H9 (cell line): Measurements from ENCODE around the gene MIPOL1. TPM values are rescaled to one million over a fixed set of nuclear protein-coding genes. Genes with fewer than 3 reads are reported as not detected.

ENCODE experiments used
- DNase-seq: peaks from one replicate; pipeline ENCODE4 v3.0.0-alpha.2; 2017
- H2AFZ ChIP-seq: one replicate; pipeline ENCODE4 v1.6.1; 2013; ENCODE audit warnings: mild to moderate bottlenecking, low read length, control low read depth, moderate library complexity
- H2AK5ac ChIP-seq: 2 replicates; pipeline ENCODE4 v1.6.1; 2013; ENCODE audit warnings: low read length, control low read depth, mixed read lengths; ENCODE audit not compliant: insufficient read length
- H2BK120ac ChIP-seq: one replicate; pipeline ENCODE4 v1.6.1; 2013; ENCODE audit warnings: low read depth, mild to moderate bottlenecking, low read length, control low read depth, inconsistent platforms; ENCODE audit not compliant: poor library complexity, severe bottlenecking
- H2BK12ac ChIP-seq: 2 replicates; pipeline ENCODE4 v1.6.1; 2013; ENCODE audit warnings: low read length, control low read depth, mixed read lengths, low read depth; ENCODE audit not compliant: insufficient read length
- H2BK15ac ChIP-seq: 2 replicates; pipeline ENCODE4 v1.6.1; 2013; ENCODE audit warnings: low read depth, low read length, control low read depth
- H2BK20ac ChIP-seq: one replicate; pipeline ENCODE4 v1.6.1; 2013; ENCODE audit warnings: low read depth, mild to moderate bottlenecking, low read length, control low read depth, inconsistent platforms; ENCODE audit not compliant: poor library complexity, severe bottlenecking
- H2BK5ac ChIP-seq: 2 replicates; pipeline ENCODE4 v1.6.1; 2013; ENCODE audit warnings: low read length, control low read depth, mixed read lengths; ENCODE audit not compliant: insufficient read length
- H3K14ac ChIP-seq: 2 replicates; pipeline ENCODE4 v1.6.1; 2013; ENCODE audit warnings: low read length, control low read depth; ENCODE audit not compliant: insufficient read depth
- H3K18ac ChIP-seq: 2 replicates; pipeline ENCODE4 v1.6.1; 2013; ENCODE audit warnings: low read depth, mild to moderate bottlenecking, mixed read lengths, low read length, control low read depth; ENCODE audit not compliant: insufficient read length
- H3K23ac ChIP-seq: 2 replicates; pipeline ENCODE4 v1.6.1; 2013; ENCODE audit warnings: low read length, control low read depth, mixed read lengths, low read depth; ENCODE audit not compliant: insufficient read length
- H3K23me2 ChIP-seq: 2 replicates; pipeline ENCODE4 v1.6.1; 2013; ENCODE audit warnings: low read depth, mild to moderate bottlenecking, mixed read lengths, low read length, control low read depth; ENCODE audit not compliant: insufficient read length, poor library complexity, severe bottlenecking
- H3K27ac ChIP-seq: 2 replicates; pipeline ENCODE4 v1.5.1; 2013; ENCODE audit warnings: low read length, control low read depth, mixed read lengths, low read depth; ENCODE audit not compliant: insufficient read length
- H3K27me3 ChIP-seq: 2 replicates; pipeline ENCODE4 v1.6.1; 2013; ENCODE audit warnings: low read length, control low read depth, inconsistent platforms; ENCODE audit not compliant: insufficient read depth
- H3K4ac ChIP-seq: 2 replicates; pipeline ENCODE4 v1.6.1; 2013; ENCODE audit warnings: low read depth, mild to moderate bottlenecking, control low read depth, inconsistent platforms, low read length, moderate library complexity
- H3K4me1 ChIP-seq: 2 replicates; pipeline ENCODE4 v1.6.1; 2013; ENCODE audit warnings: low read length, control low read depth, inconsistent platforms; ENCODE audit not compliant: insufficient read depth
- H3K4me2 ChIP-seq: 2 replicates; pipeline ENCODE4 v1.6.1; 2013; ENCODE audit warnings: low read length, control low read depth, mixed read lengths; ENCODE audit not compliant: insufficient read length, insufficient read depth
- H3K56ac ChIP-seq: 2 replicates; pipeline ENCODE4 v1.6.1; 2013; ENCODE audit warnings: low read depth, mild to moderate bottlenecking, mixed read lengths, low read length, control low read depth; ENCODE audit not compliant: insufficient read length
- H3K79me1 ChIP-seq: 2 replicates; pipeline ENCODE4 v1.6.1; 2013; ENCODE audit warnings: low read depth, mild to moderate bottlenecking, moderate library complexity, low read length, control low read depth, inconsistent platforms; ENCODE audit not compliant: insufficient read depth, poor library complexity, severe bottlenecking
- H3K79me2 ChIP-seq: 2 replicates; pipeline ENCODE4 v1.6.1; 2013; ENCODE audit warnings: low read length, control low read depth, inconsistent platforms; ENCODE audit not compliant: insufficient read depth
- H3K9ac ChIP-seq: 2 replicates; pipeline ENCODE4 v1.6.1; 2013; ENCODE audit warnings: low read length, control low read depth, mixed read lengths; ENCODE audit not compliant: insufficient read length; ENCODE audit errors: extremely low read depth
- H3K9me3 ChIP-seq: one replicate; pipeline ENCODE4 v1.6.1; 2013; ENCODE audit warnings: low read depth, low read length, inconsistent platforms; ENCODE audit not compliant: control insufficient read depth
- H3T11ph ChIP-seq: one replicate; pipeline ENCODE4 v1.6.1; 2013; ENCODE audit warnings: mild to moderate bottlenecking, low read length, control low read depth, inconsistent platforms
- H4K20me1 ChIP-seq: one replicate; pipeline ENCODE4 v1.6.1; 2013; ENCODE audit not compliant: control insufficient read depth, insufficient read length, insufficient read depth
- H4K5ac ChIP-seq: 2 replicates; pipeline ENCODE4 v1.6.1; 2013; ENCODE audit warnings: low read depth, mild to moderate bottlenecking, mixed read lengths, low read length, control low read depth; ENCODE audit not compliant: insufficient read length
- H4K8ac ChIP-seq: replicated peaks from 2 replicates; pipeline ENCODE4 v1.6.1; 2013; ENCODE audit warnings: low read length, control low read depth, mixed read lengths, low read depth; ENCODE audit not compliant: insufficient read length
- H4K91ac ChIP-seq: 2 replicates; pipeline ENCODE4 v1.6.1; 2013; ENCODE audit warnings: low read depth, mild to moderate bottlenecking, moderate library complexity, mixed read lengths, low read length, control low read depth; ENCODE audit not compliant: insufficient read length
- H3K27ac Mint-ChIP-seq, 3 experiments: 2 replicates in 2 of 3; 3 replicates in 1 of 3; pipeline ENCODE4 v1.8.0; 2020 to 2021; ENCODE audit warnings: mixed read lengths in 3 of 3, mild to moderate bottlenecking in 1 of 3, moderate library complexity in 1 of 3
- H3K27me3 Mint-ChIP-seq: 2 replicates; pipeline ENCODE4 v1.8.0; 2021; ENCODE audit warnings: low read depth, mild to moderate bottlenecking, moderate library complexity, mixed read lengths
- H3K36me3 Mint-ChIP-seq, 3 experiments: 2 replicates in 2 of 3; 3 replicates in 1 of 3; pipeline ENCODE4 v1.8.0; 2020 to 2021; ENCODE audit warnings: low read depth in 3 of 3, mixed read lengths in 3 of 3; ENCODE audit not compliant: insufficient read depth in 1 of 3
- H3K4me1 Mint-ChIP-seq, 2 experiments: 2 replicates each; pipeline ENCODE4 v1.8.0; 2020; ENCODE audit warnings: mixed read lengths in 2 of 2
- H3K4me3 Mint-ChIP-seq, 2 experiments: 2 replicates in 1 of 2; 3 replicates in 1 of 2; pipeline ENCODE4 v1.8.0; 2020 to 2021; ENCODE audit warnings: mild to moderate bottlenecking in 2 of 2, mixed read lengths in 2 of 2, moderate library complexity in 1 of 2
- H3K9me3 Mint-ChIP-seq, 2 experiments: 2 replicates in 1 of 2; 3 replicates in 1 of 2; pipeline ENCODE4 v1.8.0; 2020; ENCODE audit warnings: mild to moderate bottlenecking in 2 of 2, mixed read lengths in 2 of 2, moderate library complexity in 1 of 2
- CTCF ChIP-seq: fragments of 200-600 bp; sonication (generic); conservative IDR thresholded peaks from 3 replicates; pipeline ENCODE4 v1.8.0; 2021; ENCODE audit warnings: antibody characterized with exemption, mild to moderate bottlenecking
- WGBS: extraction: QIAGEN DNeasy Blood & Tissue Kit; methylation state at CpG from one replicate; pipeline ENCODE4 v1.1.7; 2013; ENCODE audit warnings: missing lambda C conversion rate, low lambda C conversion rate, mixed read lengths; ENCODE audit not compliant: insufficient read length; ENCODE audit errors: extremely low coverage; 5-methylcytosine and 5-hydroxymethylcytosine counted together
- total RNA-seq: library from RNA; stranded (reverse); gene quantifications from 2 replicates; pipeline ENCODE4 v1.2.1, GENCODE V29; 2021

The MIPOL1 gene
- total RNA-seq, 1 experiment from 2014 or later = 15.6 TPM

DNA sequence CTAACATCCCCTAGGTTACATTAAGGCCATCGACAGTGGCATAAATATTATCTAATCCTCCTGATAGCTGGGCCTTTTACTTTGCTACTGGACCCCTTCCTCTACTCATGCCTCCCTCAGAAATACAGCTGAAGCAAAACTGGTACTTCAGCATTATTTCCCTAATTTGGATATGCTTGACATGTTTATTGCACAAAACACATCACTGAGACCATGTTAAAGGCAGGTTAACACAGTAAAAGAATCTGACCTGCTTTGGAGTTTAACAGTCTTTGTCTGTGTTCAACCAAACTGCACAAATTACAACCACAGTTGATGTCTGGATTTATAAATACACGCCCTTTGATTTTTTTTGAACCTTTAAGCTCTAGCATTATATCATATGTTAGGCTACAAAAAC, 240.7 kb downstream of the MIPOL1 start:
- Histone ChIP-seq H4K20me1 (no peaks in the 10 kb centered on the region), H4K91ac (no peak overlapping the region), H3K9me3 (no peaks in the 10 kb centered on the region), H2BK20ac (no peak overlapping the region), H3K4me2 (no peak overlapping the region), H3K4ac (no peak overlapping the region), H4K5ac (no peak overlapping the region), H2BK5ac (no peak overlapping the region), H3T11ph (no peak overlapping the region), H2BK15ac (no peak overlapping the region), H3K18ac (no peak overlapping the region), H3K23ac (no peak overlapping the region), H2AFZ (no peak overlapping the region), H3K79me1 (no peaks in the 10 kb centered on the region), H3K23me2 (no peaks in the 10 kb centered on the region), H2BK120ac (no peak overlapping the region), H3K9ac (no peak overlapping the region), H3K27me3 (no peaks in the 10 kb centered on the region), H2BK12ac (no peak overlapping the region), H3K79me2 (no peaks in the 10 kb centered on the region), H3K27ac (no peak overlapping the region), H3K56ac (no peak overlapping the region), H4K8ac (no peak overlapping the region), H3K14ac (no peak overlapping the region), H2AK5ac (no peak overlapping the region), H3K4me1 (no peaks in the 10 kb centered on the region)
- Mint-ChIP-seq H3K4me3 (no peak overlapping the region), H3K27ac (no peak overlapping the region; a peak in 1 of 7 replicates), H3K27me3 (no peaks in the 10 kb centered on the region), H3K36me3 (peaks cover 5 to 13% (median 11%) of the 10 kb centered on the region in 3 experiments; a peak in 5 of 7 replicates), H3K4me1 (peaks cover 3% of the 10 kb centered on the region in 2 experiments; a peak in 2 of 4 replicates), H3K9me3 (peaks cover 5 to 9% of the 10 kb centered on the region in 2 experiments)
- WGBS = no CpG with 5 or more reads among the region's 2 CpGs
- no peak for TF ChIP-seq CTCF
- no peak for DNase-seq
